ENCODE data around the gene MTMR6. TPM values are rescaled to one million over a fixed set of nuclear protein-coding genes. Genes with fewer than 3 reads are reported as not detected.

The MTMR6 gene
- polyA plus RNA-seq, 4 donors: 5.6 to 10.7 (median 8.4) TPM

DNA sequence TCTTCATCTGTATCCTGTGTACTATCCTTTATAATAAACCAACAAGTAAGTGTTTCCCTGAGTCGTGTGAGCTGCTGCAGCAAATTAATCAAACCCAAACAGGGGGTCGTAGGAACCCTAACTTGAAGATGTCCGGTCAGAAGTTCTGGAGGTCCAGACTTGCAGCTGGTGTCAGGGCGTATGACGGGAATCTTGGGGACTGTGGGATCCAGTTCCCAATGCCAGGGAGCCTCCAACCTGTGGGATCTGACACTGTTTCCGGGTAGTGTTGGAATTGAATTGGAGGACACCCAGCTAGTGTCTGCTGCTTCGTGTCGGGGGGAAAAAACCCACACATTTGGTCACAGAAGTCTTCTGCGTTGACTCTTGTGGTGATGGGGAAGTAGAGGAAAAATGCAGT is 63.1 kb downstream of the MTMR6 start:
- FAIRE-seq (no peak), DNase-seq (no peak)
- no peaks in the 10 kb centered on the region for H3K36me3 ChIP-seq (ENCODE audit: control insufficient read depth in 3 of 3, insufficient read depth in 2 of 3, low read depth in 1 of 3, low read length in 3 of 3)
- no peak overlapping the region for H3K27ac ChIP-seq (ENCODE audit: low read depth in 1 of 3, low read length in 2 of 3)
- H3K4me1 ChIP-seq (ENCODE audit: control insufficient read depth in 3 of 3, insufficient read depth in 2 of 3, low read depth in 1 of 3, low read length in 2 of 3): no peaks in the 10 kb centered on the region
- no peak overlapping the region for H3K4me3 ChIP-seq (ENCODE audit: low read depth in 1 of 3, low read length in 3 of 3)
- peaks cover 0 to 3% (median 1%) of the 10 kb centered on the region in 3 donors for H3K27me3 ChIP-seq (ENCODE audit: control insufficient read depth in 3 of 3, insufficient read depth in 3 of 3, low read length in 3 of 3)
- WGBS, 3 donors: 90 to 91% (median 91%) methylated on average over 9 of the region's 9 CpGs
- H3K9me3 ChIP-seq (ENCODE audit: control insufficient read depth in 2 of 2, insufficient read depth in 1 of 2, low read depth in 1 of 2, low read length in 1 of 2): no peaks in the 10 kb centered on the region

DNA sequence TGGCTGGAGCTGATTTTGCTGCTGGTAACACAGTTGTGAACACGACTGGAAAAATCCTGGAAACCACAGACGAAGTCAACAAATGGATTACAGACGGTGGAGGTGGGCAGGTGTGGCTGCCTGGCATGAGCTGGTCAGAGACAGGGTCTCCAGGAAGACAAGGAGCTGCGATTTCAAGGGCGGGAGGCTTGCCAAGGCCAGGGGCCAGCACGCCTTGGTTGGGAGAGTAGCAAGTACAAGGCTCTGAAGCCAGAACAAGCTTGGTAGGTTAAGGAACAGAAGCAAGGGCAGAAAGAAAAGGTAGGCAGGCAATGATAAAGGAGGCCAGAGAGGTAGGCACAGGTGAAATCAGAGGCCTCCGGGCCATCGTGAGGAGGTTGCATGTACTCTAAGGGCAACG is 64.5 kb downstream of the MTMR6 start:
- FAIRE-seq: no peak
- Histone ChIP-seq H3K27ac (ENCODE audit: low read depth in 1 of 3, low read length in 2 of 3) (no peak overlapping the region), H3K27me3 (ENCODE audit: control insufficient read depth in 3 of 3, insufficient read depth in 3 of 3, low read length in 3 of 3) (peaks cover 0 to 4% (median 0%) of the 10 kb centered on the region in 3 donors), H3K4me1 (ENCODE audit: control insufficient read depth in 3 of 3, insufficient read depth in 2 of 3, low read depth in 1 of 3, low read length in 2 of 3) (no peaks in the 10 kb centered on the region), H3K36me3 (ENCODE audit: control insufficient read depth in 3 of 3, insufficient read depth in 2 of 3, low read depth in 1 of 3, low read length in 3 of 3) (no peaks in the 10 kb centered on the region), H3K4me3 (ENCODE audit: low read depth in 1 of 3, low read length in 3 of 3) (no peak overlapping the region), H3K9me3 (ENCODE audit: control insufficient read depth in 2 of 2, insufficient read depth in 1 of 2, low read depth in 1 of 2, low read length in 1 of 2) (no peaks in the 10 kb centered on the region)
- DNase-seq: no peak
- WGBS, 3 donors: 80 to 88% (median 84%) methylated on average over 9 of the region's 9 CpGs

GRCh38 chr13:25218019-25218418 is 69.3 kb downstream of the MTMR6 start:
- no peak for DNase-seq
- Histone ChIP-seq H3K9me3 (ENCODE audit: control insufficient read depth in 2 of 2, insufficient read depth in 1 of 2, low read depth in 1 of 2, low read length in 1 of 2) (no peaks in the 10 kb centered on the region), H3K4me1 (ENCODE audit: control insufficient read depth in 3 of 3, insufficient read depth in 2 of 3, low read depth in 1 of 3, low read length in 2 of 3) (no peaks in the 10 kb centered on the region), H3K27me3 (ENCODE audit: control insufficient read depth in 3 of 3, insufficient read depth in 3 of 3, low read length in 3 of 3) (peaks cover 0 to 4% (median 0%) of the 10 kb centered on the region in 3 donors), H3K4me3 (ENCODE audit: low read depth in 1 of 3, low read length in 3 of 3) (no peak overlapping the region), H3K27ac (ENCODE audit: low read depth in 1 of 3, low read length in 2 of 3) (no peak overlapping the region), H3K36me3 (ENCODE audit: control insufficient read depth in 3 of 3, insufficient read depth in 2 of 3, low read depth in 1 of 3, low read length in 3 of 3) (no peaks in the 10 kb centered on the region)
- WGBS, 3 donors: 71 to 77% (median 74%) methylated on average over 5 of the region's 5 CpGs
- no peak for FAIRE-seq

DNA sequence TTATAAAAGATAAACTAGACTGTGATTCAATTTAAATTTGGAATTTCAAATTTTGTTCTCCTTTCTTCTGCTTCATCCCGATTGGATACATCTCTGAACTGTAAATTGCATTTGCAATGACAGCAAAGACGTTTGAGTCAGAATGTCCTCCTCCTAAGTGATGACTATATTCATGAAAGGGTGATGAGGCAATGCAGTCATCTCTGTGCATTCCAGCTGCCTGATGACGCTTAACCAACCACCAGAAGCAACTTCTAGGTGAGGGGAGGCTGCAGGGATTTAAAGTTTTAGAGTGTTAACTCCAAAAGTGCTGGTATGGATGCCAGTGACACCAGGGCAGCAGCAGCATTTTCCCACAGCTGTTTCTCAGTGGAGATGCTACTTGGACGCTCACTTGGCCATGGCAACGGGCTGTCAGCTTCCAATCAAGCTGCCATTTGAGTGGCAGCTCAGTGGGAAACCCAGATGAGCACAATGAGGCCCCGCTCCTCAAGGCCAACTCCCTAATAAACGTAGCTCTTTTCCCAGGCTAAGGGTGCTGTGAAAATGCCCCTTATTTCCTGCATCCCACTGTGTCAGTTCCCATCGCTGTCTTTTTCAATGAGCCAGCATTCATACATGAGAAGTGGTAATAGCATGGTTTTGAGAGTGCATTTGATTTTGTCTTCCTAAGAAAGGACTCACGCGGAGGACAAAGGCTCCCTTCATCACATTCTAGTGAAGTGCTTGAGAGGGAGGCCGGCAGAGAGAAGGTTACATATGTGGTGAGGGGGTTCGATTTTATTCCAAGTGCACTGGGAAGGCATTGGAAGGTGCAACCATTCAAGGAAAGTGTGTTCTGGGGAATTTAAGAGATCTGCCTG is 70.0 kb downstream of the MTMR6 start:
- WGBS, 3 donors: 59 to 63% (median 62%) methylated on average over 12 of the region's 12 CpGs
- Histone ChIP-seq H3K27ac (ENCODE audit: low read depth in 1 of 3, low read length in 2 of 3) (no peak overlapping the region), H3K9me3 (ENCODE audit: control insufficient read depth in 2 of 2, insufficient read depth in 1 of 2, low read depth in 1 of 2, low read length in 1 of 2) (no peaks in the 10 kb centered on the region), H3K4me3 (ENCODE audit: low read depth in 1 of 3, low read length in 3 of 3) (no peak overlapping the region), H3K36me3 (ENCODE audit: control insufficient read depth in 3 of 3, insufficient read depth in 2 of 3, low read depth in 1 of 3, low read length in 3 of 3) (no peaks in the 10 kb centered on the region), H3K4me1 (ENCODE audit: control insufficient read depth in 3 of 3, insufficient read depth in 2 of 3, low read depth in 1 of 3, low read length in 2 of 3) (no peaks in the 10 kb centered on the region), H3K27me3 (ENCODE audit: control insufficient read depth in 3 of 3, insufficient read depth in 3 of 3, low read length in 3 of 3) (peaks cover 0 to 4% (median 0%) of the 10 kb centered on the region in 3 donors)
- FAIRE-seq (no peak), DNase-seq (no peak)

DNA sequence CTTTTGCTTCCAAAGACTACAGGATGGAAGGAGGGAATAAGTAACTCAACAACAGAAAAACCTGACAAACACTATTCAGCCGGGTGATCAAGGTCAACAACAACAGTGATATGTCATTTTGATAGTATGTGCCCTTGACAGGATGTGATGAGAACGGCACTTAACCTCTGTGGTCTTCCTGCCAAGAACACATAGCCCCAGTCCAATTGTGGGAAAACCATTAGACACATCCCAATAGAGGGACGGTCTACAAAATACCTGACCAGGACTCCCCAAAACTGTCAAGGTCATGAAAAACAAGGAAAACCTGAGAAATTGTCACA is 72.1 kb downstream of the MTMR6 start:
- no peak for DNase-seq
- no peak for FAIRE-seq
- Histone ChIP-seq H3K27me3 (ENCODE audit: control insufficient read depth in 3 of 3, insufficient read depth in 3 of 3, low read length in 3 of 3) (peaks cover 0 to 2% (median 0%) of the 10 kb centered on the region in 3 donors), H3K4me3 (ENCODE audit: low read depth in 1 of 3, low read length in 3 of 3) (no peak overlapping the region), H3K27ac (ENCODE audit: low read depth in 1 of 3, low read length in 2 of 3) (no peak overlapping the region), H3K36me3 (ENCODE audit: control insufficient read depth in 3 of 3, insufficient read depth in 2 of 3, low read depth in 1 of 3, low read length in 3 of 3) (no peaks in the 10 kb centered on the region), H3K4me1 (ENCODE audit: control insufficient read depth in 3 of 3, insufficient read depth in 2 of 3, low read depth in 1 of 3, low read length in 2 of 3) (no peaks in the 10 kb centered on the region), H3K9me3 (ENCODE audit: control insufficient read depth in 2 of 2, insufficient read depth in 1 of 2, low read depth in 1 of 2, low read length in 1 of 2) (no peaks in the 10 kb centered on the region)
- WGBS, 3 donors: 45 to 61% (median 55%) methylated on average over 3 of the region's 3 CpGs

DNA sequence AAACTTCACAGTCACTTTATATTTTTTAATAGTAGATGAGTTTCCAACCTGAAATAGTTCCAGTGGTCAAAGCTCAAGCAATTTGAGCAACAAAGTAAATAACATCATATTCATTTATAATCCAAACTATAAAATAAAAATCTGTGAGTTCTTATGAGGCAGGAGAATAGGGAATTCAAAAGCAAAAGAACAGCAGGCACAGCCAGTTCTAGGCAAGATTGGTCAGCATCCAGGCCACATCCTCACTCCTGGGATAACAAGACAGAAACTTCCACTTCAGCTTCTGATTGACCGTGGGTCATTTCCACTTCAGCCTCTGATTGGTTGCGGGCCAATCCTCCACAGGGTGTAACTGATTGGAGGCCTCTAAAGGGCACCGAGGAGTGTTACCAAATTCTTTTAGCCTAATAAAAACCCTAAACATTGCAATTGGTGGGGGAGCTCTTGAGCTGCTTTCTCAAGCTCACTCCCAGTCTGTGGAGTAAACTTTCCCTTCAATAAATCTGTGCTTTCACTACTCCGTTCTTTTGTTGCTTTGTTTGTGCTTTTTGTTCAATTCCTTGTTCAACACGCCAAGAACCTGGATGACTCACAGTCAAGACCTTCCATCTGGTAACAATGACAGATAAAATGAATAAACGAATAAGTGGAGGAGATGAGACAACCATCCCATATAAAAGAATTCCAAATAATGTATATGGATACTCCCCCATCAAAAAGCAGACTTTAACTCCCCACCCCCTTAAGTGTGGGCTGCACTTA is 72.6 kb downstream of the MTMR6 start:
- FAIRE-seq: no peak
- no peaks in the 10 kb centered on the region for H3K36me3 ChIP-seq (ENCODE audit: control insufficient read depth in 3 of 3, insufficient read depth in 2 of 3, low read depth in 1 of 3, low read length in 3 of 3)

DNA sequence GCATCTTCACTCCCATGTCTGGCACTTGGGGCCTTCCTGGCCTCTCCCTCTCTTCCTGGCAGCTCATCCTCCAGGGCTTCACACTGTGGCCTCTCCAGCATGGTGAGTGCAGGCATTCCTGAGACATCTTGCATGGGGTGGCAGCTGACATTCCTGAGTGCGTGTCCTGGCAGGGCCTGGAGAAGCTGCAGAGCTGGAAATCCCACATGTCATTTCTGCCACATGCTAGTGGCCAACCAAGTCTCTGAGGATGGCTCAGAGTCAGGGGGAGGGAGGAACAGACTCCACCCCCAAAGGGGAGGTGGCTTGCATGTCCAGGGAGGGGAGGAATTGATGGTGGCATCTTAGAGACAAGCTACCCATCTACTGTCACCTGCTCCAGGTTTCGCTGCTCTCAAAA is 73.6 kb downstream of the MTMR6 start:
- 86 to 92% (median 88%) methylated on average over 2 of the region's 2 CpGs for WGBS, 3 donors
- no peak overlapping the region for H3K27ac ChIP-seq (ENCODE audit: low read depth in 1 of 3, low read length in 2 of 3)
- H3K4me3 ChIP-seq (ENCODE audit: low read depth in 1 of 3, low read length in 3 of 3): no peak overlapping the region
- H3K36me3 ChIP-seq (ENCODE audit: control insufficient read depth in 3 of 3, insufficient read depth in 2 of 3, low read depth in 1 of 3, low read length in 3 of 3): no peaks in the 10 kb centered on the region
- peaks cover 0 to under 1% (median 0%) of the 10 kb centered on the region in 3 donors for H3K27me3 ChIP-seq (ENCODE audit: control insufficient read depth in 3 of 3, insufficient read depth in 3 of 3, low read length in 3 of 3)
- DNase-seq (no peak), FAIRE-seq (no peak)
- H3K9me3 ChIP-seq (ENCODE audit: control insufficient read depth in 2 of 2, insufficient read depth in 1 of 2, low read depth in 1 of 2, low read length in 1 of 2): no peaks in the 10 kb centered on the region
- H3K4me1 ChIP-seq (ENCODE audit: control insufficient read depth in 3 of 3, insufficient read depth in 2 of 3, low read depth in 1 of 3, low read length in 2 of 3): no peaks in the 10 kb centered on the region

More for the DNA sequence above, 72.6 kb downstream of the MTMR6 start:
- H3K4me3 ChIP-seq (ENCODE audit: low read depth in 1 of 3, low read length in 3 of 3): no peak overlapping the region
- no peak for DNase-seq
- H3K27ac ChIP-seq (ENCODE audit: low read depth in 1 of 3, low read length in 2 of 3): no peak overlapping the region
- WGBS, 3 donors: 54 to 55% (median 55%) methylated on average over 6 of the region's 6 CpGs
- peaks cover 0 to 2% (median 0%) of the 10 kb centered on the region in 3 donors for H3K27me3 ChIP-seq (ENCODE audit: control insufficient read depth in 3 of 3, insufficient read depth in 3 of 3, low read length in 3 of 3)
- H3K4me1 ChIP-seq (ENCODE audit: control insufficient read depth in 3 of 3, insufficient read depth in 2 of 3, low read depth in 1 of 3, low read length in 2 of 3): no peaks in the 10 kb centered on the region
- H3K9me3 ChIP-seq (ENCODE audit: control insufficient read depth in 2 of 2, insufficient read depth in 1 of 2, low read depth in 1 of 2, low read length in 1 of 2): no peaks in the 10 kb centered on the region

GRCh38 chr13:25210842-25211569 is 76.3 kb downstream of the MTMR6 start:
- Histone ChIP-seq H3K9me3 (ENCODE audit: control insufficient read depth in 2 of 2, insufficient read depth in 1 of 2, low read depth in 1 of 2, low read length in 1 of 2) (no peaks in the 10 kb centered on the region), H3K36me3 (ENCODE audit: control insufficient read depth in 3 of 3, insufficient read depth in 2 of 3, low read depth in 1 of 3, low read length in 3 of 3) (no peaks in the 10 kb centered on the region), H3K27ac (ENCODE audit: low read depth in 1 of 3, low read length in 2 of 3) (no peak overlapping the region), H3K4me1 (ENCODE audit: control insufficient read depth in 3 of 3, insufficient read depth in 2 of 3, low read depth in 1 of 3, low read length in 2 of 3) (no peaks in the 10 kb centered on the region), H3K27me3 (ENCODE audit: control insufficient read depth in 3 of 3, insufficient read depth in 3 of 3, low read length in 3 of 3) (no peaks in the 10 kb centered on the region), H3K4me3 (ENCODE audit: low read depth in 1 of 3, low read length in 3 of 3) (no peak overlapping the region)
- FAIRE-seq (no peak), DNase-seq (no peak)
- WGBS, 3 donors: 80 to 82% (median 80%) methylated on average over 13 of the region's 13 CpGs
